GM19468 (cell line): ENCODE data around the gene USP33.
"Not testable (repeated sequence)": the region's sequence is repeated elsewhere in the genome, so short reads cannot be mapped to it uniquely, and the experiment has no call there.

Experiments used
- ATAC-seq: cut with Tn5 transposase; IDR thresholded peaks from one replicate; pipeline ENCODE4 v1.9.1; 2021; ENCODE audit warnings: mild to moderate bottlenecking, moderate library complexity, moderate number of reproducible peaks; ENCODE audit not compliant: unreplicated experiment; ENCODE audit errors: extremely low read depth

USP33 gene

GRCh38 chr1:77759071-77760028, at the start of gene USP33:
Gene USP33, minus strand, starts transcription at chr1:77759852. Its CDS starts 18,155 bp downstream, at chr1:77741697.
- peak; percentile 98 for ATAC-seq

- no peak for ATAC-seq
Observed at GRCh38 chr1:77803371-77803770, 43.7 kb upstream of the USP33 start.

GRCh38 chr1:77802026-77802425, 42.4 kb upstream of the USP33 start:
- ATAC-seq: no peak

GRCh38 chr1:77797991-77798390, 38.3 kb upstream of the USP33 start:
- no peak for ATAC-seq

- no peak for ATAC-seq
Observed at GRCh38 chr1:77796695-77797405, 37.2 kb upstream of the USP33 start.

GRCh38 chr1:77794550-77794949, 34.9 kb upstream of the USP33 start:
- no peak for ATAC-seq

GRCh38 chr1:77786093-77786741, 26.6 kb upstream of the USP33 start:
- ATAC-seq: not testable (repeated sequence)

GRCh38 chr1:77783141-77783540, 23.5 kb upstream of the USP33 start:
- ATAC-seq: no peak

GRCh38 chr1:77781683-77782082, 22.0 kb upstream of the USP33 start:
- ATAC-seq: no peak

- peak; percentile 79 for ATAC-seq
Observed at GRCh38 chr1:77779529-77780281, 20.1 kb upstream of the USP33 start, which contains the start of gene MIGA1. Gene MIGA1, plus strand, starts transcription at chr1:77779649. Its CDS starts 3,604 bp downstream, at chr1:77783253.

GRCh38 chr1:77776007-77776700, 16.5 kb upstream of the USP33 start:
- ATAC-seq: no peak

- ATAC-seq: no peak
Observed at GRCh38 chr1:77768006-77768405, 8.4 kb upstream of the USP33 start.

- no peak for ATAC-seq
Observed at GRCh38 chr1:77762072-77762476, 2.4 kb upstream of the USP33 start.

GRCh38 chr1:77757603-77758002, 2.0 kb downstream of the USP33 start:
- no peak for ATAC-seq

GRCh38 chr1:77757066-77757584, 2.5 kb downstream of the USP33 start:
- ATAC-seq: no peak

- no peak for ATAC-seq
Observed at GRCh38 chr1:77756052-77756754, 3.4 kb downstream of the USP33 start.

- not testable (repeated sequence) for ATAC-seq
Observed at GRCh38 chr1:77749489-77749888, 10.2 kb downstream of the USP33 start.

GRCh38 chr1:77744576-77744975, 15.1 kb downstream of the USP33 start:
- ATAC-seq: no peak
